Endometrial microvascular endothelial cells (primary cell): ENCODE data around the gene ANKRA2. TPM values are rescaled to one million over a fixed set of nuclear protein-coding genes. Genes with fewer than 3 reads are reported as not detected.
"Not testable (repeated sequence)": the region's sequence is repeated elsewhere in the genome, so short reads cannot be mapped to it uniquely, and the experiment has no call there.

Source experiments
- in situ Hi-C: cut with HindIII; loops from 2 replicates; pipeline ENCODE4 v1.10.0; 2017; ENCODE audit warnings: low sequenced_read_pairs, low pct_unique_long_range_greater_than_20kb; ENCODE audit errors: inconsistent ontology term
- total RNA-seq: library from RNA; depleted of rRNA; stranded (reverse); fragments of >200 nt; gene quantifications from one replicate; pipeline ENCODE4 v1.2.3, GENCODE V29; 2015; ENCODE audit errors: inconsistent ontology term

The ANKRA2 gene
- total RNA-seq, 1 donor from 2014 or later: 12.0 TPM

DNA sequence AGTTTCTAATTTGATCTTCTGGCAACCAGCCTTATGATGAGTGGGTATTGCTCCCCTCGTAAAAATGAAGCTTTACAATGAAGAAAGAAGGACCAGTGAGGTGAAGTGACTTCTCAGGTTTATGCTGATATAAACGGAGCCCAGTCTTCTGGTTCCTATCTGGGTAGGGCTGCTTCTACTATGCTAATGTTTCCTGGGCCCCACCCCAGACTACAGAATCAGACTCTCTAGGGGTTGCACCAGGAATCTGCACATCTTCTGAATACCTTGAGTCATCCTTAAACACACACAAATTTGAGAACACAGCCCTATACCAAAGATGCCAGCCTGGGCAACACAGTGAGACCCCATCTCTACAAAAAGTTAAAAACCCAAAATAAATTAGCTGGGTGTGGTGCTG is 51.0 kb downstream of the ANKRA2 start:
- in situ Hi-C loops: no loop called here

DNA sequence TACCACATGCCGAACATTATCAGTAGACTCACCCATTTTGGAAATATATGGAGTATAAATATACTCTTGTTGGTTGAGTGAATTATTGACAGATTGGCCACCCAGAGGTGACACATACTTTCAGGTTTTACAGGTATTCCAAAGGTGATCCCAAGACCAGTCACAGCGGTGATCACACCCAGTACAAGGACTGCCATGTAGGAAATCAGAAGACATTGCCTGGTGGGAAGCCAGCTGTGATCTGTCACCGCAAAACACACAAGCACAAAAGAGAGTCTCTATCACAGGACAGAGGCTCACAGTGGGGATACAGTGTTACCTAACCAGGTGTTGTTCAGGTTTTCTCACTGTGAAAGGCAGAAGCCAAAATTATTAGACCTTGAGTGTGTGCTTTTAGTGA is 51.4 kb downstream of the ANKRA2 start:
- in situ Hi-C loops: no loop called here

DNA sequence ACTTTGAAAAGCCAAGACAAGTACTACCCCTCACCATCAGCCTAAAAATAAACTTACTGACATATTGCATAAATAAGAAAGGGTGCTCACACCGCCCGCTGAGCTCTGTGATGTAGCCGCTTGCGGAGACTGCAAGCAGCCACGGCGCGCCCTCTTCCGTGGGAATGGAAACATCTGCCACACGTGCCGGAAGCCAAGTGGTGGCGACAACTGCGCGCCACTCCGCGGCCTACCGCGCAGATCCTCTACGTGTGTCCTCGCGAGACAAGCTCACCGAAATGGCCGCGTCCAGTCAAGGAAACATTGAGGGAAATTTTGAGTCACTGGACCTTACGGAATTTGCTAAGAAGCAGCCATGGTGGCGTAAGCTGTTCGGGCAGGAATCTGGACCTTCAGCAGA is 56.9 kb downstream of the ANKRA2 start:
- in situ Hi-C loops: not testable (repeated sequence)

DNA sequence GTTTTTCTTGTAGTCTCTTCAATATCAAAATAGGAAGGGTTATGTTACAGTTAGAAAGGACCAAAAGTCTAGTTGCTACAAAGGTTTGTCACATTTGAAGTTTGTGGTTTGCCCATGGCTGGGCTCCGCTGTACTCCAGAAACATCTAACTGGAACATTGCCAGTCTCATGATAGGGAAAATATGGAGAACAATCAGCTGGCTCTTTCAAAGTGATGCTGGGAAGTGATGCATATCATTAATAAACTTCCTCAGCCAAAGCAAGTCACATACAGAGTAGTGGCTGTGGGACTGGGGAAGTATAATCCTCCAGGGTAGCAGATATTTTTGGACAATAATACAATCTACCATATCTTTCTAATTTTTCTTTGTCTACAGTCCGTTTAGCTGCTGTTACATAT is 58.4 kb downstream of the ANKRA2 start:
- in situ Hi-C loops: no loop called here

DNA sequence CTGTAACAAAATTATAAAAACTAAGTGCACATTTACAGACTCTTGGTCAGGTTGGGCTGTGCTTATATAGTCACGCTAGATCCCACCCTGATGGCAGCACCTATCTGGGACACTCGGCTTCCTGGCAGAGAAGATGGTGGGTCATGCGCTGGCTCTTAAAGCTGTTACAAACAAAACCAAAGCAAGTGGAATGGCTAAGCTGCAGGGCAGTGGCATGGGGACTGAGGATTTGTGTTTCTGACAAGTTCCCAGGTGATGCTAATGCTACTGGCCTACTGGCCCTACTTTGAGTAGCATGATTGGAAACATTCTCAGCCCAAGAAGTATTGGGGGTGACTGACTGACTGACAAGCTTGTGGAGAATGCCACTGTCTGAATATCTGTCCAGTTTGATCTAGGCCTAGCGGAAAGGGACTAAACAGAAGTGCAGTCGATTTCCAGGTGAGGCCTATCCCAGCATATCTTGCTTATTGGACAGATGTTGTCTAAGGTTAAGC is 58.9 kb downstream of the ANKRA2 start:
- in situ Hi-C loops: no loop called here

Other genes with a start within 250 kb of the ANKRA2 start
- 0.09 TPM for gene FOXD1, start 116.9 kb downstream of the ANKRA2 start, total RNA-seq
- gene BTF3, start 67.2 kb downstream of the ANKRA2 start, total RNA-seq: 527 TPM
- gene UTP15, start 104 bp upstream of the ANKRA2 start, total RNA-seq: 28.2 TPM
- gene ARHGEF28, start 60.6 kb upstream of the ANKRA2 start, total RNA-seq: 42.9 TPM